Activated naive CD4-positive, alpha-beta T cell (primary cell): ENCODE results near the gene CPLANE2.
"Not testable (repeated sequence)": the region's sequence is repeated elsewhere in the genome, so short reads cannot be mapped to it uniquely, and the experiment has no call there.

ENCODE experiments used
- DNase-seq, 4 experiments: peaks; one replicate each; lab custom pipeline; 2025; lab: John Stamatoyannopoulos, UW

CPLANE2 gene

GRCh38 chr1:16248603-16249516, 11.9 kb upstream of the CPLANE2 start:
- no peak for DNase-seq

GRCh38 chr1:16248007-16248436, 11.0 kb upstream of the CPLANE2 start:
- DNase-seq = no peak

DNA sequence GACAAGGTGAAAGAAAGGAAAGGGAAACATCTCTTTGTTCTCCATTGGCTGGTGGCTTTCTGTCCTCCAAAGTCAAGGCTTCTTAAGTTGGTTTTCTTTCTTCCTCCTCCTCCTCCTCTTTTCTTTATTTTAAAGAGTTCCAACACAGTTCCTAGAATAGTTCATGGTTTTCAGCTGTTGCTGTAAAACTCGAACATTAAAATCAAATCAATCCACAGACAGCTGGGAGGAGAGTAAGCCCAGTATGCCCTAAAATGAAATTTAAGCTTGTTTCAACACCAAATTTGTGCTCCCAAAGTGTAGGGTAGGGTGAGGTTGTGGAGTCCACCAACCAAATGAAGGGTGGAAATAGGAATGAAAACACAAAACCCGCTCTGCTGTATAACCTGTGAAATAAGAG, 10.5 kb upstream of the CPLANE2 start:
- DNase-seq = no peak

DNA sequence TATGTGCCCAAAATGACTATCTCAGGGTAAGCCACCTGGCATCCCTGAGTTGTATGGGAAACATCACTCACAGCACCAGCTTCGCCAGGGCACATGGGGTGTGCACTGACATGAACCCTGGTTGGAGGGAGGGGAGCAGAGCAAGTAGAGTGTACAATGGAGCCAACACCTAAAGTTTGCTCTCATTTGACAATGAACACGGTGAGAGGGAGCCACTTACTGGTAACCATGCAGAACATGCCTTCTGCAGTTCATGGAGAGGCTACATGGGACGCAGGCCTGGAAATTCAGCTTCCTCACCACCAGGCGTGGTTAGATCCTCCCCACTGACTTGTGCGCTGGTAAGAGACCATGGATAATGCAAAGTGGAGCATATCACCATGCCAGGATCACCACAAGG, 10.0 kb upstream of the CPLANE2 start:
- DNase-seq = no peak

DNA sequence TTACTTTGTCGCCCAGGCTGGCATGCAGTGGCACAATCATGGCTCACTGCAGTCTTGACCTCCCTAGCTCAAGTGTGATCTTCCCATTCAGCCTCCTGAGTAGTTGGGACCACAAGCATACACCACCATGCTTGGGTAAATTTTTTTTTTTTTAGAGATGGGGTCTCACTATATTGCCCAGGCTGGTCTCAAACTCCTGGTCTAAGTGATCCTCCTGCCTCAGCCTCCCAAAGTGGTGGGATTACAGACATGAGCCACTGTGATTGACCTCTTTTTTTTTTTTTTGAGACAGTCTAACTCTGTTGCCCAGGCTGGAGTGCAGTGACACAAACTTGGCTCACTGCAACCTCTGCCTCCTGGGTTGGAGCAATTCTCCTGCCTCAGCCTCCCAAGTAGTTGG, 9.3 kb upstream of the CPLANE2 start:
- DNase-seq = not testable (repeated sequence)

DNA sequence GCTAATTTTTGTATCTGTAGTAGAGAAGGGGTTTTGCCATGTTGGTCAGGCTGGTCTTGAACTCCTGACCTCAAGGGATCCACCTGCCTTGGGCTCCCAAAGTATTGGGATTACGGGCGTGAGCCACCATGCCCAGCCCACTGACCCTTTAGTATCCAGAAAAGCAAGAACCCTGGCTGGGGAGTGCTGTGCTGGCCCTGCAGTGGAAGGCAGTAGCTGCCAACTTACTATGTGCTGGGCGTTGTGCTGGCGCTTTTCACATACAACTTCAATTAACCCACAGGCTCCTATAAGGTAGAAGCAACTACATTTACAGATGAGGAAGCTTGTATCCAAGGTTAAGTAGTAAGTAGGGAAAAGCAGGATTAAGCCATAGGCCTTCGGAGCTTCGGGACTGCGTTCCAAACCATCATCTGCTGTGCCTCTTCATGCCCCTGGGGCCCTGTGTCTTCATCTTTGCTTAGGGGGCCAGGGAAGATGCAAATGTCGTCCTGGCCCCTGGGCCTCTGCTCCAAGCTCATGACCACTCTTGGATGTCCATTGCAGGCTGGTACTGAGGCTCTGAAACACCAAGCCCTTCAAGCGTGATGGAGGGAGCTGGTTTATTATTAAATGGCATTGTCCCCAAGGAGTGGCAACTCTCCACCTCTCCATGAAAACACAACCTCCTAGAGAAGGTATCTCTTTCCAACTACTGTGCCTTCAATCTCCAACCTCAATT, 8.7 kb upstream of the CPLANE2 start:
- DNase-seq = no peak

DNA sequence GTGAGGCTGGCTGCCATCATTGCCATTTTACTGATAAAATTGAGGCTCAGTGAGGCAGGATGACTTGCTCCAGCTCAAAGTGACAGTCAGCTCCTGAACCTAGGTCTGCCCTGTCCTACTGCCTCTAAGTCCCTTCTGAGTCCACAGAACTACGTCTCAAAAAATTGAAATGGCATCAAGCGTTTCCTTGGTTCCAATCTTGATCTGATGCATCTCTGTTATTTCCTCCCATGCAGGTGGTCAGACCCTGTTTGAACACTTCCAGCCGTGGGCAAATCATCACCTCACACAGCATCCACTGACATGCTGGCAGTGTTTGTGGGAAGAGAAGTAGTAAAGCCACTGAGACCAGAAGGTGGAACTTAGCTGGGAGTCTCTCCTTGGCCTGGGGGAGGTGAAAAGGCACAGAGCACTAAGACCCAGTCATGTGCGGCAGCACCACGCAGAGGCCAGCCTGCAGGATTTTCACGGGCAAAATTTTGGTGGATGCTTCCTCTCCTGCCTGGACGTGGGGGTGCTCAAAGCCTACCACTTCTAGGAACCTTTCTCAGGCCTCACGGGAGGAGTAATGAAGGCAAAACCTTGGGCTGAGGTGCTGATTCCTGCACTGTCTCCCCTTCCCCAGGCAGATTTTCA, 7.8 kb upstream of the CPLANE2 start:
- no peak for DNase-seq

- peak; percentile 27 to 66 (median 54) for DNase-seq
Observed at GRCh38 chr1:16243936-16244649, 7.1 kb upstream of the CPLANE2 start.

DNA sequence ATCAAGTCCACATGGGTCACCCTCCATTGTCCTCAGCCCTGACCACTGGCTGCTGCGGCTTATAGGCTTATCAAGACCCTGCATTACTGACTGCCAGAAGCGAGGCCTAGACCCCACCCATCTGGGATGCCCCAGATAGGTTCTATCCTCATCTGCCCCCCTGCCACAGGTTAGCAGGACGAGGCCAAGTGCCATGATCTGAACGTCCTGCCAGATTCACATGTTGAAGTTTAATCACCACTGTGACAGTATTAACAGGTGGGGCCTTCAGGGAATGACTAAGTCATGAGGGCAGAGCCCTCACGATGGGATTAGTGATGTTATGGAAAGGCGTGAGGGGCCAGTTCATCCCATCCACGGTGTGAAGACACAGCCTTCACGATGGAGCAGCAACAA, 6.2 kb upstream of the CPLANE2 start:
- no peak for DNase-seq

DNA sequence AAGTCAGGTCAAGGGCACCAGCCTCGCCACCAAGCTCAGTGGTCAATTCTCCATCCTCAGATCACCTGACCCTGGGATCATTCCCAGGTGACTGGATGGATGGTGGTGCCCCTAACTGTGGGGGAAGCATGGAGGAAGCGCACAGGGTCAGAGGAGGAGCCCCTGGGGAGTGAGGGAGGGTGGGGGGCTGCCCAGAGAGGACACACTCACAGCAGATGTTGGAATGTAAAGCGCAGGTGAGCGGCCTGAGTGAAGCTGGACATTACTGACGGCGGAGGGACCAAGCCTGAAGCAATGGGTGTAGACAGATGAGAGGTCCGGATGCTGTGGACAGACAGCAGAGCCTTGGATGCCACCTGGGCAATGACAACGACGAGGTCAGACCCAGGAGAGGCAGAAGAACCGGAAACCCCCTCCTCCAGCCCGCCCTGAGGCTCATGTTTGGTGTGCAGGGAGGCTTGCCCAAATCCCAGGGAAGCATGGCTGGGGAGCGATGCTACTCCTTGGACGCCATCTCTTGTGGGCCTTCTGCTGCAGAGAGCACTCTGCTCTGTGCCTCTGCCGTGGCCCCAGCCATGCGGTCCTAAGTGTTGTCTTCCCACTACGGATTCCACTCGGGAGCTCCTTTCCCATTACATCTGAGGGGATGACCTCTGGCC, 5.7 kb upstream of the CPLANE2 start:
- no peak for DNase-seq

DNA sequence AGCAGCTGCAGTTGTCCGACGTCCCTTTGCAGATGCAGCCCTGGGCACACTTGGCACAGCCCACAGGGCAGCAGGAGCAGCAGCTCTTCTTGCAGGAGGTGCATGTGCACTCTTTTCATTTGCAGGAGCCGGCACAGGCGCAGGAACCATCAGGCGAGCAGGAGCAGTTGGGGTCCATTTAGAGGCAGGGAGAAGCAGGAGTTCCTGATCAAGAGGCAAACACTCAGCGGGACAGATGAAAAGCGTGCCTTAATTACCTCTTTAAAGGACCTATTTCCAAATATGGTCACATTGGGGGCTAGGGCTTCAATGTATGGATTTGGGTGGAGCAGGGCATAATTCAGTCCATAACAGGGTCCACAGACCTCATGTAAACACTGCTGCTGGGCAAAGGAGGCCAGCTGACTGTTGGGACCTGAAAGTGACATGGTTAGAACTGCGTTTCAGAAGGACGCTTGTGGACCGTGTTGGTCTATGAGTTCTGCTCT, 4.3 kb upstream of the CPLANE2 start:
- DNase-seq = no peak

DNA sequence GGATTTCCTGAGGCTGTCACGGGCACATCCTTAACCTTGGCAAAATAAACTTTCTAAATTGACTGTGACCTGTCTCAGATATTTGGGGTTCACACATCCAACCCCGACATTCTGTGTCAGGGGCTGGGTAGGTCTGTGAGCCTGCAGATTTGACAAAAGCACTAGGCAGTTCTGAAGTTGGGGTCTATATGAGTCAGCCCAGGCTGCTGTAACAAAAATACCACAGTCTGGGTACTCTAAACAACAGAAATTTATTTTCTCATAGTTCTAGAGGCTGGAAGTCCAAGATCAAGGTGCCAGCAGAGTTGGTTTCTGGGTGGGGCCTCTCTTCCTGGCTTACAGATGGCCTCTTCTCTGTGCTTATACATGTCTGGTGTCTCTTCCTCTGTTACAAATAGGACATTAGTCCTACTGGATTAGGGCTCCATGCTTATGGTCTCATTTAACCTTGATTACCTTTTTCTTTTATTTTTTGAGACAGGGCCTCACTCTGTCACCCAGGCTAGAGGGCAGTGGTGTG, 3.0 kb upstream of the CPLANE2 start:
- no peak for DNase-seq

- DNase-seq = no peak
Observed at GRCh38 chr1:16237343-16237830, 404 bp upstream of the CPLANE2 start.

- DNase-seq = peak in 2 of 4 experiments; percentile 28 to 42
Observed at GRCh38 chr1:16235944-16236510, 956 bp downstream of the CPLANE2 start.

GRCh38 chr1:16235347-16235746, 1.6 kb downstream of the CPLANE2 start:
- DNase-seq = no peak

DNA sequence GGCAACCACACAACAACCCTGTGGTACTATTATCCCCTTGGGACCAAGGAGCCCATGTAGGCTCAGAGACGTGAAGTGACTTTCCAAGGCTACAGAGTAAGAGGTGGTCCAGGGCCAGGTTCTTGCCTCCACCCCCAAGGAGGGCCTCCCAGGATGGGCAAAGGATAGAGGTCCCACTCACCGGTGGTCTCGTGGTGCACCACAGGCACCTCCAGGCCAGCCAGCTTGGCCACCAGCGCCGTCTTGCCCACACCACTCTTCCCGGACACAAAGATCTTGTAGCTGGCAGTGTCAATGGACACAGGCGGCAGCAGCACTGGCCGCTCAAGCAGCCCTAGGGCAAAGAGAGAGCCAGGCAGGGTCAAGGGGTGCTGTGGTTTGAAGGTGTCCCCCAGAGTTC, 3.6 kb downstream of the CPLANE2 start:
- no peak for DNase-seq

DNA sequence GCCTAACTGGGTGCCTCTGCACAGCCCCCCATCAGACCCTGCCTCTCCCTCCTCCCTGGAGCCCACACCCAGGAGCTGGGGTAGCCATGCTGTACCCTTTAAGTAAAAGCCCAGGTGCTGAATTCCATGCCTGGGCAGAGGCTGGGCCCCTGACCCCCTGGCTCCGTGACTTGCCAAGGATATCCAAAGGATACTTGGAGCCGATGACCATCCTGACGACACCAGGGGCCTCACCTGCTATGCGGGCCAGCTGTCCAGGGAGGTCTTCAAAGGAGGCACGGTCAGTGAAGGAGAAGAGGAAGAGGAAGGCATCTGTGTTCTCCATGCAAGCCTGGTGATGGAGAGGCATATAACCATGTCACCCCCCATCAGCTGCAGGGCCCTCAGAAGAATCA, 4.7 kb downstream of the CPLANE2 start:
- DNase-seq = no peak

GRCh38 chr1:16231331-16232315, 5.4 kb downstream of the CPLANE2 start:
- no peak for DNase-seq

- no peak for DNase-seq
Observed at GRCh38 chr1:16230744-16231143, 6.2 kb downstream of the CPLANE2 start.
